IPS-11a (cell line): Measurements from ENCODE around the gene IL17RB.

Experiments
- H3K4me3 ChIP-seq: one replicate; pipeline ENCODE4 v1.5.1; 2013; ENCODE audit warnings: low read depth, low read length, control low read depth

Gene IL17RB

GRCh38 chr3:53811143-53811927 lies 35.0 kb upstream of the IL17RB start:
- no peak overlapping the region for H3K4me3 ChIP-seq

- H3K4me3 ChIP-seq: no peak overlapping the region
These were observed 33.9 kb upstream of the IL17RB start for GRCh38 chr3:53812434-53812833.

- no peak overlapping the region for H3K4me3 ChIP-seq
These were observed 33.1 kb upstream of the IL17RB start for GRCh38 chr3:53813229-53813628.

DNA sequence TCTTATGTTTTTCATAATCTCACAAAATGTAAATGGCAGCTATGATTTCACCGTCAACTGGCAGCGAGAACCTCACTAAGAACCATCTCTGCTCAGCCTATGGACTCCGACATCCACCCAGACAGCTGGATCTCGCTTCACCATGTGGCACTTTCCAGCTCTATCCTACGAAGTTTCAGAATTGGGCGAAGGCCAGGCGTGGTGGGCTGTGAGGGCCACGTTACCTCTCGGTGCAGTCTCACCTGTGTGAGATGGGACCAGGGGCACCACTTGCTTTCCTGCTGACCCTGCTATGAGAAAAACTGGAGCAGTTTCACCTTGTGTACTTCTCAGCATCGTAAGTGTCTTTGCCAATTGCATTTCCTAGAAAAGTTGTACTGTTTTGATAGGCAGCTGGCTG lies 32.5 kb upstream of the IL17RB start:
- H3K4me3 ChIP-seq: no peak overlapping the region

- no peak overlapping the region for H3K4me3 ChIP-seq
These were observed 31.3 kb upstream of the IL17RB start for GRCh38 chr3:53815067-53815466.

DNA sequence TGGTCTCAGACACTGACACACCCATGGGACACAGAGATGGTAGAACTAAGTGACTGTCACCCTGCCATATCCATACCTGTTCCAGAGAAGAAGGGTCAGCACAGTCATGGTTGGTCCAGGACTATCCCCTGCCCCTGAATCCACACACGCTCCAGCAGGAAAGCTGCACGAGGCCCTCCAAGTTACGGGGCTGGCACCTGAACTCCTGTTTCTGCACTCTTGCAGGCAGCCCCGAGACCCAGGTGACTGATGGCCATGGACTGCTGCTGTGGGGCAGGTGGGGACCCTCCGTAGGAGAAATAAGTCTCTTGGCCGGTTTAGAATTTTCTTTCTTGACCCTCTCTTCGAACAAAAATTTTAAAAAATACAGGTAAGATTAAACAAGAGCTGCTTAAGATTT lies 30.7 kb upstream of the IL17RB start:
- H3K4me3 ChIP-seq: no peak overlapping the region

GRCh38 chr3:53816425-53816824 lies 29.9 kb upstream of the IL17RB start:
- H3K4me3 ChIP-seq: no peak overlapping the region

DNA sequence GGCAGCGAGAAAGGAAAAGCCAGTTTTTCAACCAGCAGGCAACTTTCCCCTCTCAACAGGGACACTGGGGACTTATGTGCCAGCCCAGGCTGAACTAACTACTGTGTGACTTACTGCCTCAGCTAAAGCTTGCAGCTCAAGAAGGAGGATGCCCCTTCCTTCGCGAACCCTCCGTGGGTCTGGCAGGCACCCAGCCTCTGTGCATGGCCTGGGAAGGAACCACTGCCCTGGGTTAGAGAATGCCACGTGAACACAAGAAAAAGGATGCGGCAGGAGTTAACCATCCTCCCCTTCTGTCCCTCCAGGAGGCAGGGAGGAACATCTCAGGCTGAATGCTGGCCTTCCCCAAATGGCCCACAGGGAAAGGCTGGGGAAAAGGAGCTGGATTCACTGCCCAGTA lies 29.2 kb upstream of the IL17RB start:
- no peak overlapping the region for H3K4me3 ChIP-seq

DNA sequence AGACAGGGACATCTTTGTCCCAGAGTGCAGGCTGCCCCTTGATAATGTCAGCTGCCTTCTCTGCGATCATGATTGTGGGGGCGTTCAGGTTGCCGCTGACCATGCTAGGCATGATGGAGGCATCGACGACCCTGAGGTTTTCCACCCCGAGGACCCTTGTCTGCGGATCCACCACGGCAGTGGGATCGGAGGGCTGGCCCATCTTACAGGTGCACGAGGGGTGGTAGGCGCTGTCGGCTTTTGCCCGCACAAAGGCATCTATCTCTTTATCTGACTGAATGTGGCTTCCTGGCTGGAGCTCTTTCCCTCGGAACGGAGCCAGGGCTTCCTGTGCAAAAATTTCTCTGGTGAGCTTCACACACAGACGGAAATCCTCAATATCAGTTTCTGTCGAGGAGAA lies 28.6 kb upstream of the IL17RB start:
- H3K4me3 ChIP-seq: no peak overlapping the region

- no peak overlapping the region for H3K4me3 ChIP-seq
These were observed 27.9 kb upstream of the IL17RB start for GRCh38 chr3:53818221-53819162.

- H3K4me3 ChIP-seq: no peak overlapping the region
These were observed 27.1 kb upstream of the IL17RB start for GRCh38 chr3:53819163-53819868.

GRCh38 chr3:53820084-53820483 lies 26.3 kb upstream of the IL17RB start:
- no peak overlapping the region for H3K4me3 ChIP-seq

DNA sequence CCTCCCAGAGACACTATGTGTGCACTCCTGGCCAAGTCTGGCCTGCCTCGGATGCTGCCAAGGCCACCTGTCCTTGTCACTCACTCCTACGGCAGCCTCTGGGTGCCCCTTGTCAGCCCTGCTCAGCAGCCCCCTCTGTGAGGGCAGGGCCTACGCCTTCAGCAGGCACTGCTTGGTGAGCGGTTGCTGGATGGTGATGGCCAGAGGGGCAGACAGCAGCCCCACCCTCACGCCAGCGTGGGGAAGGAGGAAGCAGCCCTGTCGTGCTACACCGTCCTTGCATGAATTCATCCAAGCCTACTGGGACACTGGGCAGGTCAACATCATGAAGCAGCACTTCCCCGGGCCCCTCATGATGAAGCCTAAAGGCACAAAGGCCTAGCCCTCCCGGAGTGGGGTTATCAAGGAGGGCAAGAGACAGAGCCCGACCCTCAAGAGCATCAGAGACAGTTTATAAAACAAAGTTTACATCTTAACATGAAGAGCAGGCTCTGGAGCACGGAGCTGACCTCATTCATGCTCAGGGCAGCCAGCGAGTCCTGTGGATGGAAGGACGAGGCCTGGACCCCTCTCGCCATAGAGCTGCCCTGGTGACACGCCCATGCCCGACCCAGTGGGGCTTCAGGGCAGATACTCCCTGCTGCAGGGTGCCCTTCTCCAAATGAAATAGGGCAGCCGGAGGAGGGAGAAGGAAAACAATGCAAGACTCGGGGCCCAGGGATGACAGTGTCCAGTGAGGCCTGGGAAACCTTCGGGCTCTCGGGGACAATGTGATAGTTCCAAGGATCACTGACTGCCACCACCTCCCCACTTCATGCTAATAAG lies 25.4 kb upstream of the IL17RB start:
- H3K4me3 ChIP-seq: no peak overlapping the region

GRCh38 chr3:53821631-53822121 lies 24.7 kb upstream of the IL17RB start:
- no peak overlapping the region for H3K4me3 ChIP-seq

DNA sequence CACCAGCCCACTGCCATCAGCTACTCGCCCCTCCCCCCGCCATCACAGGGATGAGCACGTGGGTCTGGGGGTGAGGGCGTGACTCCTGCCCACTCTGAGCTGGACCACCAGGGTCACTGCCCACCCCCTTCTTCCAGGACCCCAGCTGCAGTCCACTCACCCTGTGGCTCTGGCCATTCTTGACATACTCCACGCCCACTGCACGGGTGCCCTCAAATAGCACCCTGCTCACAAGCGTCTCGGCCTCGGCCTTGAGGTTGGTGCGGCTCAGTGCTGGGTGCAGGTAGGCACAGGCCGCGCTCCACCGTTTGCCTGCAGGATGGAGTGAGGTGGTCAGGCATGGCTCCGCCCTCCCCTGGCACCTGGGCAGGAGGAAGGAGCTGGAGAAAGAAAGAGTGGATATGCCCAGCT lies 24.0 kb upstream of the IL17RB start:
- no peak overlapping the region for H3K4me3 ChIP-seq

GRCh38 chr3:53823026-53823955 lies 23.1 kb upstream of the IL17RB start:
- no peak overlapping the region for H3K4me3 ChIP-seq

GRCh38 chr3:53823956-53824657 lies 22.3 kb upstream of the IL17RB start:
- no peak overlapping the region for H3K4me3 ChIP-seq

GRCh38 chr3:53824795-53825194 lies 21.6 kb upstream of the IL17RB start:
- H3K4me3 ChIP-seq: no peak overlapping the region

DNA sequence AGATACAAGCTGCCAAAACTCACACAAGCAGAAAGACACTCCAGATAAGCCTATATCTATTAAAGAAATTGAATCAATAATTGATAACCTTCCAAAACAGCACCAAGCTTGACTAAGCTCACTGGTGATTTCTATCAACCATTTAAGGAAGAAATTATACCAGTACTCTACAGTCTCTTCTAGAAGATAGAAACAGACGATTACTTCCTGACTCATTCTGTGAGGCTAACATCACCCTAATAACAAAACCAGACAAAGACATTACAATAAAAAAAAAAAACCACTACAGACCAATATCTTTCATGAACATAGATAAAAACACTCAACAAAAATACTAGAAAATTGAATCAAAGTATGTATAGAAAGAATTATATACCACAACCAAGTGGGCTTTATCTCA lies 20.3 kb upstream of the IL17RB start:
- H3K4me3 ChIP-seq: no peak overlapping the region
